D721Med (cell line): ENCODE results near the gene FCN1.

ENCODE experiments used
- DNase-seq: peaks from one replicate; pipeline ENCODE4 v3.0.0; 2011; ENCODE audit warnings: low spot score; ENCODE audit not compliant: insufficient read length
- FAIRE-seq: peaks from 2 replicates; lab custom pipeline; 2011; peaks lifted over from hg19 to GRCh38; lab: Jason Lieb, UNC
- CTCF ChIP-seq: IDR thresholded peaks from 2 replicates; pipeline ENCODE4 v1.5.1; 2012; ENCODE audit warnings: mild to moderate bottlenecking, control low read depth; ENCODE audit not compliant: insufficient read depth; ENCODE audit errors: missing control alignments

Gene FCN1

DNA sequence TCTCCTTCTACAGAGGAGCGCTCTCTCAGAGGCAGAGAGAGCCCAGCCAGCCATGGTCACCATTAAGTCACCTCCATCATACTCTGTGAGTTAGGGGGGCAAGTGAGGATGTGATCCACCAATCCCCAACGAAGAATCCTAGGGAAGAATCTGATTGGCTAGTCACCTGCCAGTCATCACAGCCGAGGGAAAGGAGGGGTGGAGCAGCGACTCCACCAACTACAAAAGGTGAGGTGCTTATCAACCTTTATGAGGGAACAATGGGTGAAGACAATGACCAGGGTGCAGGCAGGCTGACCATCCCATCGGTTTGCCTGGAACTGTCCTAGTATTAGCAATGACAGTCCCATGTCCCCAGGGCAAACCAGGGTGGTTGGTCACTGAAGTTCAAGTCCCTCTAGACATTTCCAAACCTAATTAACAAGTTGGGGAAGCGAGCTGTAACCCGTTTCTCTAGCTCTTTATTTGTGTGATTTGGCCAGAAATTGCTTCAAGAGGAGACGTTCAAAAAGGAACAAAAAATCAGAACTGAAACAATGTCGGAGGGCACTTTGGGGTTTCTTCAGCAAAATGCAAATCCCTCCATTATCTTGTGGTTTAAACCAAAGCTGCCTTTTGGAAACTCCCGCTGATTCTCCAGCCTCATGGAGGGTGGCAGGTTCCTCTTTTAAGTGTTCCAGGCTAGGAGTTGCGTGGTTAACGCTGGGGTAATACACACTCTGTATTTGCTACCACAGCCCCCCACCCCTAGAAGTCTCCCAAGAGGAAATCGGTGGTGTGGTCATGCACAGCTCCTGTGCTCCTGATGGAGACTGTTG lies 18.8 kb upstream of the FCN1 start:
- no peak for FAIRE-seq
- no peak for TF ChIP-seq CTCF
- no peak for DNase-seq

DNA sequence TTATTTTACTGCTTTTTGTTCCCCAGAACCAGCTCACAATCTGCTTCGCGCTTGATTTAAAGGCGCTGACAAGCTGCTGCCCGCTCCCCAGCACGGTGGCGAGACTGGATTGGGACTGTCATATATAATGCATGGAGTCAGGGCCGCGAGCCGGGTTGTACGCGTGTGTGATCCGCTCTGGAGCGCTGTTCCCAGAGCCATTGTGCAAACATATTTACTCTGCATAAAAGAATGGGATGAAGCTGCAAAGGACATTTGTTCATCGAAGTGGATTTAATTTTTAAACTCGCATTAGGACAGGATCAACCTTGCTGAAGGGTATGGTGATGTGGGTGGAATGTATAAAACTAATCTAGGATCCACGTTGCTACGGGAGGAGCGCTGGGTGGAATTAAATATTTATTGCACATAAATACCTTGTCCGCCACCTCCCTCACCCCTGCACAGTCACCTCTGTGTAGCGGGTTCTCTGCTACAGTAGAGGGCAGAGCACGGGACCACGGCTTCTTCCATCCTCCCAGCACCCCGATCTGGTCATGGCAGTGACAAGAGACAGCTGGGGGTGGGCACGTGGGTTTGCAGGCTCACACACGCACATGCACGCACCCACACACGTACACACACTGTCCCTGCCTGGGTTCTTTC lies 18.1 kb upstream of the FCN1 start:
- FAIRE-seq (no peak), DNase-seq (no peak)
- no peak for TF ChIP-seq CTCF

- TF ChIP-seq CTCF, result no peak
- DNase-seq, result no peak
- no peak for FAIRE-seq
Observed at GRCh38 chr9:134935056-134935640, 17.4 kb upstream of the FCN1 start.

DNA sequence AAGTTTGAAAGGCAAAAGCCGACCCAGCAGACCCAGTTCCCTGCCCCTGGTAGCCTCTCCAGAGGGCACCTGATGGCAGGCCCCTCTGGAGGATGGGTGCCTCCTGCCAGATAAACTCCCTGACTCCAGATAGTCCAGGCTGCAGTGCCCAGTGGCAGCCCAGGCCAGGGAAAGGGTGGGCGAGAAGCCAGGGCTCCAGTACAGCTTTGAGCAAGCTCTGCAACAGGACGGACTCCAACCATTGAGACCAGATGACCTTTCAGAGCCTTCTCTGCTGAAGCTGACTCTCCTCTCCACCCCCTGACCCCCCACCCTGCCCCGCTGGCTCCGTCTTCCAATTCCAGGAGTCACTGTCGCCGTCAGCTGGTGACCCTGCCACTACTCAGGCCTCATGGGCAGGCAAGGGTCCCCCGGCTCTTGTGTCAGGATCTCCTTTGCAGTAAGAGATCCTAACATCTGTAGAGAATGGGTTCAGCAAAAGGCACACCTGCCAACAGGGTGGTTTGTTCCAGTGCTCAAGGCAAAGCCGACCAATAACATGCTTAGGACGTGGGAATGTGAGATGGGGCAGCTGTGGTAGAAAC lies 15.5 kb upstream of the FCN1 start:
- DNase-seq (no peak), FAIRE-seq (no peak)
- no peak for TF ChIP-seq CTCF

GRCh38 chr9:134932606-134933005 lies 14.9 kb upstream of the FCN1 start:
- TF ChIP-seq CTCF, result no peak
- FAIRE-seq, result no peak
- DNase-seq, result no peak

GRCh38 chr9:134932171-134932570 lies 14.5 kb upstream of the FCN1 start:
- DNase-seq (no peak), FAIRE-seq (no peak)
- TF ChIP-seq CTCF, result no peak
